HepG2 (cell line): ENCODE results near the gene DPYD. TPM values are rescaled to one million over a fixed set of nuclear protein-coding genes. Genes with fewer than 3 reads are reported as not detected.

Experiments used
- ATAC-seq: fragments of 200-7000 bp; cut with Tn5 transposase; 3 replicates; pipeline ENCODE4 v1.9.1; 2020; ENCODE audit warnings: mild to moderate bottlenecking, moderate library complexity
- BruUV-seq: library from RNA; stranded (reverse); fragments of 400-500 nt; replicated peaks from 2 replicates; lab custom pipeline; 2021; lab: Mats Ljungman, UMichigan
- CTCF ChIA-PET: fragments of 300-600 bp; formaldehyde crosslinking; extraction: SDS; loops from one replicate; lab custom pipeline; 2021; ENCODE audit warnings: low total read pairs, inconsistent platforms, low intra/inter-chr PET ratio; lab: Yijun Ruan, JAX
- POLR2A ChIA-PET: fragments of 350-600 bp; sonication (Branson Sonifier 250); formaldehyde crosslinking; loops from one replicate; lab custom pipeline; 2020; ENCODE audit warnings: antibody characterized with exemption, inconsistent platforms; lab: Yijun Ruan, JAX
- DNase-seq: peaks from one replicate; pipeline ENCODE4 v3.0.0-alpha.2; 2015; ENCODE audit warnings: low spot score
- FAIRE-seq: peaks from 3 replicates; lab custom pipeline; 2011; peaks lifted over from hg19 to GRCh38; lab: Jason Lieb, UNC
- H2AFZ ChIP-seq: one replicate; pipeline ENCODE4 v1.6.1; 2011; ENCODE audit warnings: low read length, inconsistent platforms
- H3K27ac ChIP-seq: fragments of 300-600 bp; 3 replicates; pipeline ENCODE4 v1.8.0; 2011; ENCODE audit warnings: mixed run types, mild to moderate bottlenecking, mixed read lengths, low read length, inconsistent platforms; ENCODE audit not compliant: insufficient read depth; ENCODE audit errors: extremely low read length
- H3K27me3 ChIP-seq, 2 experiments: fragments of 200-600 bp in 1 of 2; 2 replicates in 1 of 2; 3 replicates in 1 of 2; pipeline versions ENCODE4 v1.6.0 to v1.8.0; 2011; ENCODE audit warnings: low read length in 2 of 2, mild to moderate bottlenecking in 2 of 2, moderate library complexity in 2 of 2, inconsistent platforms in 1 of 2; ENCODE audit not compliant: insufficient read depth in 2 of 2, control insufficient read depth in 1 of 2
- H3K36me3 ChIP-seq, 2 experiments: fragments of 200-600 bp in 1 of 2; replicated peaks in 1 of 2; 2 replicates in 1 of 2; 3 replicates in 1 of 2; pipeline versions ENCODE4 v1.5.1 to v1.8.0; 2011; ENCODE audit warnings: low read length in 2 of 2, inconsistent platforms in 1 of 2; ENCODE audit not compliant: insufficient read depth in 2 of 2, control insufficient read depth in 1 of 2
- H3K4me1 ChIP-seq: 2 replicates; pipeline ENCODE4 v1.5.1; 2012; ENCODE audit warnings: low read length, inconsistent platforms; ENCODE audit not compliant: insufficient read depth
- H3K4me2 ChIP-seq: 2 replicates; pipeline ENCODE4 v1.6.0; 2011; ENCODE audit warnings: low read depth, low read length, inconsistent platforms
- H3K4me3 ChIP-seq, 3 experiments: fragments of 200-600 bp in 1 of 3; sonication (generic), shearing (Covaris generic) in 1 of 3; replicated peaks in 1 of 3; 2 replicates each; pipeline ENCODE4 v1.5.1; 2011 to 2016; ENCODE audit warnings: low read length in 3 of 3, inconsistent platforms in 2 of 3, low read depth in 2 of 3, mild to moderate bottlenecking in 2 of 3, control low read depth in 1 of 3, mixed read lengths in 1 of 3; ENCODE audit not compliant: insufficient read depth in 1 of 3
- H3K79me2 ChIP-seq: one replicate; pipeline ENCODE4 v1.6.1; 2011; ENCODE audit warnings: low read length, inconsistent platforms; ENCODE audit not compliant: insufficient read depth
- H3K9ac ChIP-seq: 2 replicates; pipeline ENCODE4 v1.6.0; 2011; ENCODE audit warnings: mild to moderate bottlenecking, low read depth, low read length, inconsistent platforms; ENCODE audit not compliant: insufficient read depth
- H3K9me3 ChIP-seq: 2 replicates; pipeline ENCODE4 v1.5.1; 2012; ENCODE audit warnings: mild to moderate bottlenecking, low read length
- H4K20me1 ChIP-seq: 2 replicates; pipeline ENCODE4 v1.6.0; 2011; ENCODE audit warnings: inconsistent platforms, mild to moderate bottlenecking, low read length, moderate library complexity; ENCODE audit not compliant: insufficient read depth
- GFI1 ChIP-seq: sonication (generic); formaldehyde crosslinking; IDR thresholded peaks from 2 replicates; pipeline ENCODE4 v1.5.0; 2020; ENCODE audit warnings: missing genetic modification reagents, mild to moderate bottlenecking, borderline replicate concordance
- HOXA9 ChIP-seq: sonication (generic); formaldehyde crosslinking; IDR thresholded peaks from 2 replicates; pipeline ENCODE4 v1.8.1; 2022; ENCODE audit warnings: missing genetic modification reagents, mild to moderate bottlenecking, moderate library complexity, borderline replicate concordance
- JARID2 ChIP-seq: sonication (generic); formaldehyde crosslinking; IDR thresholded peaks from 2 replicates; pipeline ENCODE4 v1.8.1; 2023; ENCODE audit warnings: missing genetic modification reagents, inconsistent platforms; ENCODE audit not compliant: insufficient replicate concordance
- KLF11 ChIP-seq: IDR thresholded peaks from 2 replicates; pipeline ENCODE4 v1.6.1; 2016; ENCODE audit warnings: missing compliant biosample characterization
- MED1 ChIP-seq: sonication (generic); formaldehyde crosslinking; IDR thresholded peaks from 2 replicates; pipeline ENCODE4 v1.4.0; 2020; ENCODE audit warnings: missing genetic modification reagents
- NCOA2 ChIP-seq: sonication (generic); formaldehyde crosslinking; IDR thresholded peaks from 2 replicates; pipeline ENCODE4 v1.8.0; 2022; ENCODE audit warnings: inconsistent platforms
- NCOA5 ChIP-seq: sonication (generic); formaldehyde crosslinking; IDR thresholded peaks from 2 replicates; pipeline ENCODE4 v1.4.0; 2020; ENCODE audit warnings: missing genetic modification reagents
- RFX3 ChIP-seq: IDR thresholded peaks from 2 replicates; pipeline ENCODE4 v1.6.1; 2016; ENCODE audit warnings: missing biosample characterization, missing genetic modification reagents
- SALL1 ChIP-seq: sonication (generic); formaldehyde crosslinking; IDR thresholded peaks from 2 replicates; pipeline ENCODE4 v1.8.0; 2022; ENCODE audit warnings: mild to moderate bottlenecking, missing genetic modification reagents
- SIX1 ChIP-seq: sonication (generic); formaldehyde crosslinking; IDR thresholded peaks from 2 replicates; pipeline ENCODE4 v1.4.0; 2020; ENCODE audit warnings: missing genetic modification reagents, borderline replicate concordance
- SP1 ChIP-seq, 2 experiments: fragments of 450-650 bp in 1 of 2; sonication (generic) in 1 of 2; formaldehyde crosslinking in 1 of 2; IDR thresholded peaks; 2 replicates each; pipeline versions ENCODE4 v1.4.0 to v1.6.1; 2016 to 2020; ENCODE audit warnings: missing genetic modification reagents in 1 of 2
- SRSF4 ChIP-seq: fragments of 200-400 bp; formaldehyde crosslinking; IDR thresholded peaks from one replicate; pipeline ENCODE4 v1.6.1; 2018; ENCODE audit warnings: mild to moderate bottlenecking, low read depth, low read length, moderate library complexity; ENCODE audit not compliant: poor library complexity, severe bottlenecking
- TP53 ChIP-seq: sonication (generic); formaldehyde crosslinking; conservative IDR thresholded peaks from 2 replicates; pipeline ENCODE4 v1.4.0; 2020; ENCODE audit warnings: missing genetic modification reagents
- ZKSCAN5 ChIP-seq: sonication (generic); formaldehyde crosslinking; IDR thresholded peaks from 2 replicates; pipeline ENCODE4 v1.5.1; 2020; ENCODE audit warnings: mild to moderate bottlenecking, missing genetic modification reagents
- ZNF20 ChIP-seq: sonication (generic); formaldehyde crosslinking; IDR thresholded peaks from 2 replicates; pipeline ENCODE4 v1.4.0; 2020; ENCODE audit warnings: mild to moderate bottlenecking, moderate library complexity, missing genetic modification reagents
- ZNF672 ChIP-seq: sonication (generic); formaldehyde crosslinking; IDR thresholded peaks from 2 replicates; pipeline ENCODE4 v1.8.1; 2022; ENCODE audit warnings: missing genetic modification reagents
- ZSCAN20 ChIP-seq: sonication (generic); formaldehyde crosslinking; IDR thresholded peaks from 2 replicates; pipeline ENCODE4 v1.4.0; 2020; ENCODE audit warnings: missing genetic modification reagents, mild to moderate bottlenecking, borderline replicate concordance
- WGBS: methylation state at CpG from one replicate; pipeline ENCODE4 v1.1.6; 2017; ENCODE audit warnings: low lambda C conversion rate; 5-methylcytosine and 5-hydroxymethylcytosine counted together
- in situ Hi-C: cut with HindIII; loops from 2 replicates; pipeline ENCODE4 v1.10.0; 2017; ENCODE audit warnings: low pct_unique_long_range_greater_than_20kb; ENCODE audit not compliant: extremely low pct_ligation_motif_present
- intact Hi-C: fragments of 100-400 bp; cut with micrococcal nuclease; formaldehyde crosslinking; loops from one replicate; pipeline ENCODE4 v1.10.0; 2022; ENCODE audit not compliant: unreplicated experiment
- polyA plus RNA-seq, 8 experiments: library from polyadenylated mRNA; depleted of rRNA in 3 of 8; stranded (reverse) in 7 of 8; unstranded in 1 of 8; fragments of >200 nt; fragmentation: Illumina TruSeq in 4 of 8; extraction: Trizol in 4 of 8; gene quantifications; 2 replicates each; pipeline versions ENCODE4 v1.2.1 to v1.2.3, GENCODE V29; 2011 to 2016; ENCODE audit warnings: low read depth in 4 of 8, missing spikeins in 1 of 8, mixed read lengths in 1 of 8; ENCODE audit not compliant: insufficient read depth in 1 of 8
- total RNA-seq, 5 experiments: library from RNA; depleted of rRNA; stranded (reverse); fragments of >200 nt; fragmentation: Illumina TruSeq; extraction: Trizol; gene quantifications; 2 replicates each; pipeline ENCODE4 v1.2.3, GENCODE V29; 2016; ENCODE audit warnings: low read depth in 1 of 5

Gene DPYD
- total and polyA plus RNA-seq, 2 of the 13 experiments (the other 11 are each of a cell fraction or from before 2014, with no cell fraction given): 1.3 to 3.4 TPM

DNA sequence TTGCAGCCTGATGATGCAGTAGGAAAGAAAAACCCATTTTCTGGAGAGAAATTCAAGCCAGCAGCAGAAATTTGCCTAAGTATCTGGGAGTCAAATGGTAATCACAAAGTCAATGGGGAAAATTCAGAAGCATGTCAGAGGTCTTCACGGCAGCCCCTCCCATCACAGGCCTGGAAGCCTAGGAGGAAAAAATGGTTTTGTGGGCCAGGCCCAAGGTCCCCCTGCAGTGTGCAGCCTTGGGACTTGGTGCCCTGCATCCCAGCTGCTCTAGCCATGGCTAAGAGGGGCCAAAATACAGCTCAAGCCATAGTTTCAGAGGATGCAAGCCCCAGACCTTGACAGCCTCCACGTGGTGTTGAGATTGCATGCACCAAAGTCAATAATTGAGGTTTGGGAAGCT is 864.4 kb downstream of the DPYD start:
- H4K20me1 ChIP-seq: no peaks in the 10 kb centered on the region
- ChIA-PET CTCF (no interaction called here), POLR2A (no interaction called here)
- no peak for ATAC-seq
- no TSS peak for BruUV-seq
- DNase-seq: no peak
- H3K27ac ChIP-seq: no peak overlapping the region
- no peak overlapping the region for H2AFZ ChIP-seq
- H3K4me3 ChIP-seq: no peak overlapping the region
- in situ Hi-C loops (no loop called here), intact Hi-C loops (no loop called here)
- no peaks in the 10 kb centered on the region for H3K4me1 ChIP-seq
- WGBS: 47% methylated on average over 2 of the region's 2 CpGs
- no peak overlapping the region for H3K9ac ChIP-seq
- no peaks in the 10 kb centered on the region for H3K79me2 ChIP-seq
- FAIRE-seq: no peak
- peaks cover 67% of the 10 kb centered on the region for H3K9me3 ChIP-seq
- H3K4me2 ChIP-seq: no peak overlapping the region
- TF ChIP-seq JARID2 (CRISPR knock-in tag) (no peak), MED1 (CRISPR knock-in tag) (no peak), NCOA2 (CRISPR knock-in tag) (no peak), ZKSCAN5 (no peak), NCOA5 (no peak), SALL1 (CRISPR knock-in tag) (no peak), KLF11 (CRISPR knock-in tag) (no peak), ZSCAN20 (CRISPR knock-in tag) (no peak), TP53 (CRISPR knock-in tag) (no peak), HOXA9 (CRISPR knock-in tag) (no peak), ZNF20 (CRISPR knock-in tag) (no peak), SRSF4 (no peak), RFX3 (CRISPR knock-in tag) (no peak), SP1 (IDR thresholded peaks at IDR 0.05) (no peak), SP1 (CRISPR knock-in tag; IDR thresholded peaks at IDR 0.05) (no peak), SIX1 (CRISPR knock-in tag) (no peak), ZNF672 (no peak), GFI1 (CRISPR knock-in tag) (no peak)
- no peaks in the 10 kb centered on the region for H3K27me3 ChIP-seq
- no peaks in the 10 kb centered on the region for H3K36me3 ChIP-seq
